ENCODE measurements around the gene CCDC28B. TPM values are rescaled to one million over a fixed set of nuclear protein-coding genes. Genes with fewer than 3 reads are reported as not detected.

Gene CCDC28B
- total and polyA plus RNA-seq, 2 of the 13 experiments (the other 11 are each of a cell fraction or from before 2014, with no cell fraction given), result 2.6 to 3.5 TPM

- TF ChIP-seq, protein P1, sequence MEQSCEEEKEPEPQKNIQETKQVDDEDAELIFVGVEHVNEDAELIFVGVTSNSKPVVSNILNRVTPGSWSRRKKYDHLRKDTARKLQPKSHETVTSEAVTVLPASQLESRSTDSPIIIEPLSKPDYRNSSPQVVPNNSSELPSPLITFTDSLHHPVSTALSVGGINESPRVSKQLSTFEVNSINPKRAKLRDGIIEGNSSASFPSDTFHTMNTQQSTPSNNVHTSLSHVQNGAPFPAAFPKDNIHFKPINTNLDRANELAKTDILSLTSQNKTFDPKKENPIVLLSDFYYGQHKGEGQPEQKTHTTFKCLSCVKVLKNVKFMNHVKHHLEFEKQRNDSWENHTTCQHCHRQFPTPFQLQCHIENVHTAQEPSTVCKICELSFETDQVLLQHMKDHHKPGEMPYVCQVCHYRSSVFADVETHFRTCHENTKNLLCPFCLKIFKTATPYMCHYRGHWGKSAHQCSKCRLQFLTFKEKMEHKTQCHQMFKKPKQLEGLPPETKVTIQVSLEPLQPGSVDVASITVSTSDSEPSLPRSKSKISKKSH (CRISPR knock-in tag; IDR thresholded peaks at IDR 0.05; ENCODE audit: borderline replicate concordance), result 0 out of 2 replicates have a peak, but pooled peaks have one; percentile 21
- TF ChIP-seq ATF3 (CRISPR knock-in tag; IDR thresholded peaks at IDR 0.05) (no peak), ZNF850 (CRISPR knock-in tag; conservative IDR thresholded peaks at IDR 0.05) (0 out of 2 replicates have a peak, but pooled peaks have one; percentile 24), ZBTB42 (CRISPR knock-in tag; IDR thresholded peaks at IDR 0.05) (no peak), NRL (CRISPR knock-in tag; IDR thresholded peaks at IDR 0.05; ENCODE audit: borderline replicate concordance) (0 out of 2 replicates have a peak, but pooled peaks have one; percentile 5), ERF (CRISPR knock-in tag; IDR thresholded peaks at IDR 0.05) (0 out of 2 replicates have a peak, but pooled peaks have one; percentile 42), HOXA3 (CRISPR knock-in tag; IDR thresholded peaks at IDR 0.05) (0 out of 2 replicates have a peak, but pooled peaks have one; percentile 49), ARNT2 (CRISPR knock-in tag; IDR thresholded peaks at IDR 0.05; ENCODE audit: low read depth) (peak; percentile 62), ZFP90 (CRISPR knock-in tag; IDR thresholded peaks at IDR 0.05; ENCODE audit: borderline replicate concordance) (no peak), HNF4G (IDR thresholded peaks at IDR 0.05; ENCODE audit: borderline replicate concordance, low read depth, low read length) (no peak), HNF4G (CRISPR knock-in tag; IDR thresholded peaks at IDR 0.05; ENCODE audit: borderline replicate concordance, low read depth) (no peak), SMC3 (IDR thresholded peaks at IDR 0.05; ENCODE audit: low read length) (no peak), NFE2L1 (CRISPR knock-in tag; IDR thresholded peaks at IDR 0.05; ENCODE audit: borderline replicate concordance) (no peak), HDAC1 (CRISPR knock-in tag; IDR thresholded peaks at IDR 0.05) (peak; percentile 86), ZFY (CRISPR knock-in tag; IDR thresholded peaks at IDR 0.05) (peak; percentile 77; the same call in 1 of the 2 replicates), DBP (CRISPR knock-in tag; IDR thresholded peaks at IDR 0.05; ENCODE audit: not compliant biosample characterization) (no peak)
- TF ChIP-seq, protein P2, sequence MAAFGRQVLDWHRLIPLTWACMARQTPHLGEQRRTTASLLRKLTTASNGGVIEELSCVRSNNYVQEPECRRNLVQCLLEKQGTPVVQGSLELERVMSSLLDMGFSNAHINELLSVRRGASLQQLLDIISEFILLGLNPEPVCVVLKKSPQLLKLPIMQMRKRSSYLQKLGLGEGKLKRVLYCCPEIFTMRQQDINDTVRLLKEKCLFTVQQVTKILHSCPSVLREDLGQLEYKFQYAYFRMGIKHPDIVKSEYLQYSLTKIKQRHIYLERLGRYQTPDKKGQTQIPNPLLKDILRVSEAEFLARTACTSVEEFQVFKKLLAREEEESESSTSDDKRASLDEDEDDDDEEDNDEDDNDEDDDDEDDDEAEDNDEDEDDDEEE (CRISPR knock-in tag; IDR thresholded peaks at IDR 0.05), result 0 out of 2 replicates have a peak, but pooled peaks have one; percentile 15
- TF ChIP-seq, protein P3, sequence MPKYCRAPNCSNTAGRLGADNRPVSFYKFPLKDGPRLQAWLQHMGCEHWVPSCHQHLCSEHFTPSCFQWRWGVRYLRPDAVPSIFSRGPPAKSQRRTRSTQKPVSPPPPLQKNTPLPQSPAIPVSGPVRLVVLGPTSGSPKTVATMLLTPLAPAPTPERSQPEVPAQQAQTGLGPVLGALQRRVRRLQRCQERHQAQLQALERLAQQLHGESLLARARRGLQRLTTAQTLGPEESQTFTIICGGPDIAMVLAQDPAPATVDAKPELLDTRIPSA (CRISPR knock-in tag; IDR thresholded peaks at IDR 0.05; ENCODE audit: borderline replicate concordance), result 0 out of 2 replicates have a peak, but pooled peaks have one; percentile 31
- TF ChIP-seq, protein P4, sequence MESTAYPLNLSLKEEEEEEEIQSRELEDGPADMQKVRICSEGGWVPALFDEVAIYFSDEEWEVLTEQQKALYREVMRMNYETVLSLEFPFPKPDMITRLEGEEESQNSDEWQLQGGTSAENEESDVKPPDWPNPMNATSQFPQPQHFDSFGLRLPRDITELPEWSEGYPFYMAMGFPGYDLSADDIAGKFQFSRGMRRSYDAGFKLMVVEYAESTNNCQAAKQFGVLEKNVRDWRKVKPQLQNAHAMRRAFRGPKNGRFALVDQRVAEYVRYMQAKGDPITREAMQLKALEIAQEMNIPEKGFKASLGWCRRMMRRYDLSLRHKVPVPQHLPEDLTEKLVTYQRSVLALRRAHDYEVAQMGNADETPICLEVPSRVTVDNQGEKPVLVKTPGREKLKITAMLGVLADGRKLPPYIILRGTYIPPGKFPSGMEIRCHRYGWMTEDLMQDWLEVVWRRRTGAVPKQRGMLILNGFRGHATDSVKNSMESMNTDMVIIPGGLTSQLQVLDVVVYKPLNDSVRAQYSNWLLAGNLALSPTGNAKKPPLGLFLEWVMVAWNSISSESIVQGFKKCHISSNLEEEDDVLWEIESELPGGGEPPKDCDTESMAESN (CRISPR knock-in tag; conservative IDR thresholded peaks at IDR 0.05), result peak; percentile 71; the same call in 1 of the 2 replicates
These were observed 5.3 kb downstream of the CCDC28B start, which contains the start of gene IQCC (continued) for GRCh38 chr1:32205401-32206370.
